GM23248 (cell line): ENCODE measurements around the gene AASS.

Source experiments
- EZH2 ChIP-seq: fragments of 200-600 bp; sonication (generic); IDR thresholded peaks from 2 replicates; pipeline ENCODE4 v1.6.1; 2018; ENCODE audit warnings: antibody characterized with exemption, mild to moderate bottlenecking; ENCODE audit not compliant: insufficient read depth, poor library complexity, severe bottlenecking
- EZH2phosphoT487 ChIP-seq: fragments of 200-600 bp; sonication (generic); IDR thresholded peaks from 2 replicates; pipeline ENCODE4 v1.6.1; 2018; ENCODE audit warnings: antibody characterized with exemption, moderate library complexity, mild to moderate bottlenecking, low read depth; ENCODE audit not compliant: insufficient read depth

GRCh38 chr7:122038134-122038533, 105.9 kb downstream of the AASS start:
- no peak for TF ChIP-seq EZH2
- no peak for TF ChIP-seq EZH2phosphoT487
